K562 (cell line): ENCODE data around the gene CDC20B. TPM values are rescaled to one million over a fixed set of nuclear protein-coding genes. Genes with fewer than 3 reads are reported as not detected.
A peak's percentile ranks its signal among the peaks of the same experiment; 100 is the strongest.
"Not testable (repeated sequence)": the region's sequence is repeated elsewhere in the genome, so short reads cannot be mapped to it uniquely, and the experiment has no call there.

ENCODE experiments used
- ATAC-seq: fragments of 200-7000 bp; cut with Tn5 transposase; 3 replicates; pipeline ENCODE4 v1.9.1; 2020; ENCODE audit warnings: moderate library complexity
- BruUV-seq: library from RNA; stranded (reverse); fragments of 400-500 nt; replicated peaks from 2 replicates; lab custom pipeline; 2021; lab: Mats Ljungman, UMichigan
- CTCF ChIA-PET: fragments of 300-600 bp; formaldehyde crosslinking; extraction: SDS; loops from one replicate; lab custom pipeline; 2021; ENCODE audit warnings: low intra/inter-chr PET ratio; lab: Yijun Ruan, JAX
- POLR2A ChIA-PET: fragments of 300-600, 350-650 bp; sonication (Branson Sonifier 250); formaldehyde crosslinking; extraction: SDS; loops from one replicate; lab custom pipeline; 2021; ENCODE audit warnings: antibody characterized with exemption, inconsistent platforms; lab: Yijun Ruan, JAX
- DNase-seq, 4 experiments: peaks; one replicate each; pipeline versions ENCODE4 v3.0.0 to v3.0.0-alpha.2; 2011 to 2018; ENCODE audit warnings: low spot score in 3 of 4, mixed read lengths in 3 of 4; ENCODE audit errors: extremely low read depth in 1 of 4
- FAIRE-seq: peaks from 2 replicates; lab custom pipeline; 2011; peaks lifted over from hg19 to GRCh38; lab: Jason Lieb, UNC
- H2AFZ ChIP-seq: 2 replicates; pipeline ENCODE4 v1.6.0; 2011; ENCODE audit warnings: low read depth, low read length, control low read depth, inconsistent platforms
- H3K27ac ChIP-seq: fragments of 200-600 bp; 3 replicates; pipeline ENCODE4 v1.8.0; 2011; ENCODE audit warnings: low read depth, mild to moderate bottlenecking, control low read depth, inconsistent platforms, low read length, moderate library complexity, mixed read lengths; ENCODE audit errors: extremely low read depth
- H3K27me3 ChIP-seq, 2 experiments: fragments of 300-600 bp in 1 of 2; 2 replicates in 1 of 2; 3 replicates in 1 of 2; pipeline versions ENCODE4 v1.6.0 to v1.8.0; 2011; ENCODE audit warnings: inconsistent platforms in 2 of 2, low read length in 2 of 2, mild to moderate bottlenecking in 1 of 2, mixed read lengths in 1 of 2, moderate library complexity in 1 of 2; ENCODE audit not compliant: control insufficient read depth in 2 of 2, insufficient read depth in 2 of 2
- H3K36me3 ChIP-seq: fragments of 300-600 bp; 3 replicates; pipeline ENCODE4 v1.8.0; 2011; ENCODE audit warnings: mild to moderate bottlenecking, low read length, inconsistent platforms; ENCODE audit not compliant: control insufficient read depth, insufficient read depth
- H3K4me1 ChIP-seq, 2 experiments: fragments of 200-600 bp in 1 of 2; replicated peaks in 1 of 2; 2 replicates in 1 of 2; 3 replicates in 1 of 2; pipeline versions ENCODE4 v1.5.1 to v1.8.0; 2011; ENCODE audit warnings: inconsistent platforms in 2 of 2, low read length in 2 of 2, mild to moderate bottlenecking in 1 of 2, mixed read lengths in 1 of 2, moderate library complexity in 1 of 2; ENCODE audit not compliant: control insufficient read depth in 2 of 2, insufficient read depth in 2 of 2
- H3K4me2 ChIP-seq: 2 replicates; pipeline ENCODE4 v1.6.1; 2011; ENCODE audit warnings: low read length, control low read depth, inconsistent platforms, mixed read lengths; ENCODE audit not compliant: insufficient read depth
- H3K4me3 ChIP-seq: fragments of 200-600 bp; sonication (generic), shearing (Covaris generic); 2 replicates; pipeline ENCODE4 v1.5.1; 2016; ENCODE audit warnings: control low read depth, inconsistent platforms
- H3K79me2 ChIP-seq: fragments of 200-600 bp; 3 replicates; pipeline ENCODE4 v1.8.0; 2011; ENCODE audit warnings: low read length, inconsistent platforms; ENCODE audit not compliant: control insufficient read depth, insufficient read depth
- H3K9ac ChIP-seq, 2 experiments: 2 replicates each; pipeline versions ENCODE4 v1.6.0 to v1.6.1; 2011; ENCODE audit warnings: low read depth in 2 of 2, low read length in 2 of 2, control low read depth in 1 of 2, inconsistent platforms in 1 of 2, mild to moderate bottlenecking in 1 of 2, mixed read lengths in 1 of 2; ENCODE audit not compliant: insufficient read depth in 1 of 2
- H3K9me1 ChIP-seq: one replicate; pipeline ENCODE4 v1.6.0; 2011; ENCODE audit warnings: inconsistent platforms, mild to moderate bottlenecking, low read length, moderate library complexity; ENCODE audit not compliant: control insufficient read depth, insufficient read depth
- H3K9me3 ChIP-seq: replicated peaks from 2 replicates; pipeline ENCODE4 v1.5.1; 2011; ENCODE audit warnings: low read depth, low read length, inconsistent platforms; ENCODE audit not compliant: control insufficient read depth, insufficient read depth
- H4K20me1 ChIP-seq: replicated peaks from 2 replicates; pipeline ENCODE4 v1.6.1; 2011; ENCODE audit warnings: low read length, inconsistent platforms, mixed read lengths; ENCODE audit not compliant: control insufficient read depth, insufficient read depth
- ASH1L ChIP-seq: fragments of 450-650 bp; IDR thresholded peaks from 2 replicates; pipeline ENCODE4 v1.6.1; 2018; ENCODE audit warnings: borderline replicate concordance, mild to moderate bottlenecking, low read depth; ENCODE audit not compliant: partially characterized antibody
- NFYB ChIP-seq: IDR thresholded peaks from 2 replicates; pipeline ENCODE4 v1.6.1; 2011; ENCODE audit warnings: mild to moderate bottlenecking, moderate library complexity; ENCODE audit not compliant: insufficient read length; ENCODE audit errors: extremely low read depth
- ZNF316 ChIP-seq: fragments of 450-650 bp; IDR thresholded peaks from 2 replicates; pipeline ENCODE4 v1.6.1; 2016
- WGBS: fragments of 100-300 bp; shearing (Covaris generic); methylation state at CpG from one replicate; pipeline ENCODE4 v1.1.6; 2016; ENCODE audit warnings: low coverage, mixed read lengths; ENCODE audit not compliant: insufficient coverage; ENCODE audit errors: missing lambda C conversion rate; 5-methylcytosine and 5-hydroxymethylcytosine counted together
- in situ Hi-C: fragments of 300-500 bp; cut with MboI; formaldehyde crosslinking; loops from 4 replicates; pipeline ENCODE4 v1.15.0; 2018; ENCODE audit warnings: inconsistent platforms, mixed read lengths
- intact Hi-C: fragments of 100-400 bp; cut with micrococcal nuclease; formaldehyde crosslinking; loops from 2 replicates; pipeline ENCODE4 v1.14.2; 2022
- polyA plus RNA-seq, 8 experiments: library from polyadenylated mRNA; depleted of rRNA in 4 of 8; stranded (reverse) in 5 of 8; unstranded in 3 of 8; fragments of >200 nt; fragmentation: Nextera tagmentation in 2 of 8; fragmentation: Illumina TruSeq in 1 of 8; extraction: Ambion mirVana in 2 of 8; extraction: Trizol in 1 of 8; gene quantifications; 2 replicates each; pipeline versions ENCODE4 v1.2.1 to v1.2.3, GENCODE V29; 2011 to 2014; ENCODE audit warnings: inconsistent platforms in 1 of 8, missing spikeins in 1 of 8
- total RNA-seq, 7 experiments: library from RNA; depleted of rRNA in 6 of 7; stranded (reverse); fragments of >200 nt in 6 of 7; fragmentation: Illumina TruSeq in 2 of 7; extraction: Trizol in 2 of 7; gene quantifications; 2 replicates each; pipeline versions ENCODE4 v1.2.1 to v1.2.3, GENCODE V29; 2011 to 2021; ENCODE audit warnings: low replicate concordance in 1 of 7

The CDC20B gene
- total and polyA plus RNA-seq, 9 of the 15 experiments (the other 6 are each of a cell fraction or from before 2014, with no cell fraction given) = 0.04 TPM; not detected in 8

DNA sequence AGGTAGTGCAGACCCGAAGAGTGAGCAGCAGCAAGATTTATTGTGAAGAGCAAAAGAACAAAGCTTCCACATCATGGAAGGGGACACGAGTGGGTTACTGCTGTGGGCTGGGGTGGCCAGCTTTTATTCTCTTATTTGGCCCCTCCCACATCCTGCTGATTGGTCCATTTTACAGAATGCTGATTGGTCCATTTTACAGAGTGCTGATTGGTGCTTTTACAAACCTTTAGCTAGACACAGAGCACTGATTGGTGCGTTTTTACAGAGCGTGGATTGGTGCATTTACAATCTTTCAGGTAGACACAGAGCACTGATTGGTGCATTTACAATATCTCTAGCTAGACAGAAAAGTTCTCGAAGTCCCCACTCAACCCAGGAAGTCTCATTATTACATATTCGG is 82.0 kb downstream of the CDC20B start:
- H2AFZ ChIP-seq, in situ Hi-C loops, H3K27ac ChIP-seq, H3K4me3 ChIP-seq, H3K9ac ChIP-seq, FAIRE-seq, H3K9me3 ChIP-seq, intact Hi-C loops, H3K9me1 ChIP-seq, ATAC-seq, H3K79me2 ChIP-seq, BruUV-seq, H3K27me3 ChIP-seq, DNase-seq, CTCF ChIA-PET, H4K20me1 ChIP-seq, H3K4me2 ChIP-seq, H3K36me3 ChIP-seq, H3K4me1 ChIP-seq: not testable (repeated sequence)
- peak; percentile 55 for TF ChIP-seq ASH1L
- TF ChIP-seq ZNF316 = peak; percentile 47
- TF ChIP-seq NFYB = peak; percentile 68
- WGBS = 0% methylated on average over 6 of the region's 6 CpGs
- POLR2A ChIA-PET = interaction anchor here (0.6 to 0.8 kb wide), 2 partner anchors 16 to 1277 kb away, joined by 3 read pairs; no protein-coding TSS in a partner anchor

GRCh38 chr5:55089301-55089700 is 83.7 kb downstream of the CDC20B start:
- POLR2A ChIA-PET = not testable (repeated sequence)

More at GRCh38 chr5:55089301-55089700, 83.7 kb downstream of the CDC20B start:
- BruUV-seq, FAIRE-seq, CTCF ChIA-PET, H3K79me2 ChIP-seq, intact Hi-C loops, DNase-seq, H4K20me1 ChIP-seq, H3K36me3 ChIP-seq, H3K4me1 ChIP-seq, H3K9me1 ChIP-seq, H3K4me2 ChIP-seq, H3K9me3 ChIP-seq, H3K9ac ChIP-seq, in situ Hi-C loops, H3K27ac ChIP-seq, ATAC-seq, H3K4me3 ChIP-seq, H2AFZ ChIP-seq, H3K27me3 ChIP-seq: not testable (repeated sequence)
- WGBS = 0% methylated on average over 2 of the region's 2 CpGs
